GM12874 (cell line): Measurements from ENCODE around the gene CELF1.

Experiments used
- TF ChIP-seq, protein P1 (sequence below): IDR thresholded peaks from 2 replicates; pipeline ENCODE4 v1.5.1; 2011; ENCODE audit warnings: low read depth, mild to moderate bottlenecking, control low read depth, low read length, moderate library complexity; ENCODE audit not compliant: insufficient read depth

CELF1 gene

GRCh38 chr11:47431356-47432083 lies 121.4 kb downstream of the CELF1 start:
- TF ChIP-seq, protein P1, sequence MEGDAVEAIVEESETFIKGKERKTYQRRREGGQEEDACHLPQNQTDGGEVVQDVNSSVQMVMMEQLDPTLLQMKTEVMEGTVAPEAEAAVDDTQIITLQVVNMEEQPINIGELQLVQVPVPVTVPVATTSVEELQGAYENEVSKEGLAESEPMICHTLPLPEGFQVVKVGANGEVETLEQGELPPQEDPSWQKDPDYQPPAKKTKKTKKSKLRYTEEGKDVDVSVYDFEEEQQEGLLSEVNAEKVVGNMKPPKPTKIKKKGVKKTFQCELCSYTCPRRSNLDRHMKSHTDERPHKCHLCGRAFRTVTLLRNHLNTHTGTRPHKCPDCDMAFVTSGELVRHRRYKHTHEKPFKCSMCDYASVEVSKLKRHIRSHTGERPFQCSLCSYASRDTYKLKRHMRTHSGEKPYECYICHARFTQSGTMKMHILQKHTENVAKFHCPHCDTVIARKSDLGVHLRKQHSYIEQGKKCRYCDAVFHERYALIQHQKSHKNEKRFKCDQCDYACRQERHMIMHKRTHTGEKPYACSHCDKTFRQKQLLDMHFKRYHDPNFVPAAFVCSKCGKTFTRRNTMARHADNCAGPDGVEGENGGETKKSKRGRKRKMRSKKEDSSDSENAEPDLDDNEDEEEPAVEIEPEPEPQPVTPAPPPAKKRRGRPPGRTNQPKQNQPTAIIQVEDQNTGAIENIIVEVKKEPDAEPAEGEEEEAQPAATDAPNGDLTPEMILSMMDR = no peak

DNA sequence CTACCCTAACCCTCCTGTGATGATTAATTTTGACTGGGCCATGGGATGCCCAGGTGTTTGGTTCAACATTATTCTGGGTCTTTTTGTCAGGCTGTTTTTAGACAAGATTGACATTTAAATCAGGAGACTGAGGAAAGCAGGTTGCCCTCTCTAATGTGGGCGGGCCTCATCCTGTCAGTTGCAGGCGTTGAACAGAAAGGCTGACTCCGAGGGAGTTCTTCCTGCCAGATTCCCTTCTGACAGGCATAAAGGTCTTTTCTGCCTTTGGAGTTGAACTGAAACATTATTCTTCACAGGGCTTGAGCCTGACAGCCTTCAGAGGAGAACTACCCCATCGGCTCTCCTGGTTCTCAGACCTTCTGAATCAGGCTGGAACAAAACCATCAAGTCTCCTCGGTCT lies 122.4 kb downstream of the CELF1 start:
- TF ChIP-seq, protein P1 = no peak

DNA sequence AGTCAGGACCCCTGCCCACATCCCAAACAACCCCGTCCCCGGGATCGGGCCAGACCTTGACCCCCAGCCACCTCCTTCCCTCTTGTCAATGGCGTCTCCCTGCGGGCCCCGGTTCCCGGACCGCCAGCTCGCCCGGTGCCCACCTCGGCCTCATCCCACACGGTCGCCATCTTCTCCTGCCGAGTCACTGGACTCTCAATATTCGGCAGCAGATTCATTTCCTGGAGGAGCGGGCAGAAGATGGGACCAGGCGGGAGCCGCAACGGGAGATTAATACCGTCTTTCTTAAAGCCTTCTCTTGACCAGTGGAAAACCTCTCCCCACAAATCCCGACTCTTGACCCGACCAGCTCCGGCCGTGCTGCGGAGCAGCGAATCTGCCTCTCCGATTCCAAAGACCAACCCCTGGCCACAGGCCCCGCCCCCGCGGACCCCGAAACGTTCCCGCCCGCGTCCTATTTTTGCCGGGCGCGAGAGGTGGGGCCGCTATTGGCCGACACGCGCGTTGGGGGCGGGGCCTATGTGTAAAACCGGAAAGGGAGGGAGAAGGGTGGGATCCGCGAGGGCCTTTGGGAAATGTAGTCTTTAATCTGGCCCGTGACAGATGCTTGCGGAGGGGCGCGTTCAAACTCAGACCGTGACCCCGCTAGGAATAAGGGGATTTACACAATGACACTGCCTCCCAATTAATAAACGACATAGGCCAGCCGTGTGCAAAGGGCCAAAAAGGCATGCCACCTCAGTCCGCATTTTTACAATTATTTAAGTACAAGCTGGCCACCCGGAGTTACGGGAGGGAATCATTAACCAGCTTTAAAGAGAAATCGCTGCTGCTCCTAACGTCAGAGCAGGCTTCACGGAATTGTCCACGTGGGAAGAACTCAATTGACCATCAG lies 126.6 kb downstream of the CELF1 start, which contains the start of gene PSMC3:
PSMC3 (minus strand) TSS at position 378 of the 895 bp plus-strand sequence; CDS start at position 218, 160 bp downstream.
- TF ChIP-seq, protein P1 = no peak

GRCh38 chr11:47425611-47426010 lies 127.3 kb downstream of the CELF1 start:
- TF ChIP-seq, protein P1 = no peak

GRCh38 chr11:47418454-47419259 lies 134.3 kb downstream of the CELF1 start:
- TF ChIP-seq, protein P1 = no peak

GRCh38 chr11:47417712-47418111 lies 135.2 kb downstream of the CELF1 start:
- TF ChIP-seq, protein P1 = no peak
